NCI-H2171 treated with DMSO at 0.1 percent for 48 hours (cell line): ENCODE data around the gene GNAT1.
"Not testable (repeated sequence)": the region's sequence is repeated elsewhere in the genome, so short reads cannot be mapped to it uniquely, and the experiment has no call there.

Source experiments
- DNase-seq: peaks from one replicate; lab custom pipeline; 2025; lab: John Stamatoyannopoulos, UW

GNAT1 gene

DNA sequence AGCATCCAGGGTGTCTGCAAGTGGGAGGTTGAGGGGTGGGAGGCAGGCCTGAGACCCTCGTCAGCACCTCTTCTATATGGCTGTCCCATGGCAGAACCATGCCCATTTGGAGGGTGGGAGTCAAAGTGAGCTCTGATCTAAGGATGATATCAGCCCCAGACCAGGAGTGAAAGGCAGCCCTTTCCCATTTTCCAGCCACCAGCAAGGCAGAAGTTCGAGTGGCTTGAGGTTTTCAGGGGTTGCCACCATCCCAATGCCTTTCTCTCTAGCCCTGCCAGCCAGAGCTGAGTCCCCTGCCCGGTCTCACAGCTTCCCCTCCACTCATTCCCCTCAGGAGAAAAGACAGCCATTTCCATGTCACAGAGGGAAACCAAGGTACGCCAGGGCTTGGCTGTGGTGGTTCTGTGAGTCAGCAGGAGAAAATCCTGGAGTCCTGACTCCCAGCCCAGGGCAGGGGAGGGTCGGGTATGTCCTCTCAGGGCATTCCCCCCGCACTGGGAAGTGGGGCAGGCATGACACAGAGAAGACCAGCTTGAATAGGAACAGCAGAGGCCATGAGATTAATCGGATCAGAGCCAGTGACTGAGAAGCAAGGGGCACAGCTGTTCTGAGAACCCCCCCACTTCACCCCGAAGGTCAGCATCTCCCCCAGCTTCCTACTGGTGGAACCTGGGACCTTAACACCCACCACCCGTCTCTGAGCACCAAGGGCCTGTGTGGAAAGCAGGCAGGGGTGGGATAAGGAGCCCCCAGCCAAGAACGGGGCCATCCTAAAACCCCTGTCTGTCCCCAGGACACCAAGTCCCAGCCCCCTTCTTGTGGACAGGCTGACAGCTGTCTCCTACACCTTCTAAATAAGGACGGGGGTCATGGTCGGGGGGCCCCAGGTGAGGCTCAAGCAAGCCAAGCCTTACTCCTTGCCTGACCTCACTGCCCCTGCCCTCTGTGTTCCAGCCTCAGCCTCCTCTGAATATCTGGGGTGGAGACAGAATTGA lies 12.7 kb downstream of the GNAT1 start:
- DNase-seq, result no peak

DNA sequence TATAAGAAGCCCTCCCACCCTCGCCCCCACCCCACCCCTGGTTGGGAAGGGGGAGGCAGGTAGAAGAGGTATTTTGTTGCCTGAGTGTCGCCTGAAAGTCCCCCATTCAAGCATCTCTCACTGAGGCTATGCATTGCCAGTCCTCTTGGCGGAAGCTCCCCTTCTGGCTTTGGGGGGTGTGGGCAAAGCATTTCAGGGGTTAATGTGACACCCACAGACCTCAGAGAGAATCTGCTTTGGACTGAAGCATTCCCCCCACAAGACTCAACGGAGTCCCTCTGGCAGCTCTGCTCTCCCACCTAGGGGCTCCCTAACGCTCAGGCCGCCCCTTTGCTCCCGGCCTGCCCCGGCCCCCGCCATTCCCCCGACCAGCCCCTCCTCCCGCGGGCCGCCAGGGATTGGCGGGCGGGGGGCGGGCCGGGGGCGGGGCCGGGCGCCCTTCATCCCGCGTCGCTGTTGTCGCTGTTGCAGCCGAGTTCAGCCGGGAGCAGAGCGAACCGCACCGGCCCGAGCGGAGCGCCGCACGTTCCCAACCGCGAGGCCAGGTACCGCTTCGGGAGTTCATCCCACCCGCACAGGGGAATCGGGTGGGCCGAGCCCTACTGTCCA lies 13.5 kb downstream of the GNAT1 start, which contains the start of gene SLC38A3:
Gene SLC38A3 (plus strand): TSS at position 468 of the 609 bp plus-strand sequence. CDS start 8,929 bp downstream, outside the sequence.
- DNase-seq, result peak; percentile 27

DNA sequence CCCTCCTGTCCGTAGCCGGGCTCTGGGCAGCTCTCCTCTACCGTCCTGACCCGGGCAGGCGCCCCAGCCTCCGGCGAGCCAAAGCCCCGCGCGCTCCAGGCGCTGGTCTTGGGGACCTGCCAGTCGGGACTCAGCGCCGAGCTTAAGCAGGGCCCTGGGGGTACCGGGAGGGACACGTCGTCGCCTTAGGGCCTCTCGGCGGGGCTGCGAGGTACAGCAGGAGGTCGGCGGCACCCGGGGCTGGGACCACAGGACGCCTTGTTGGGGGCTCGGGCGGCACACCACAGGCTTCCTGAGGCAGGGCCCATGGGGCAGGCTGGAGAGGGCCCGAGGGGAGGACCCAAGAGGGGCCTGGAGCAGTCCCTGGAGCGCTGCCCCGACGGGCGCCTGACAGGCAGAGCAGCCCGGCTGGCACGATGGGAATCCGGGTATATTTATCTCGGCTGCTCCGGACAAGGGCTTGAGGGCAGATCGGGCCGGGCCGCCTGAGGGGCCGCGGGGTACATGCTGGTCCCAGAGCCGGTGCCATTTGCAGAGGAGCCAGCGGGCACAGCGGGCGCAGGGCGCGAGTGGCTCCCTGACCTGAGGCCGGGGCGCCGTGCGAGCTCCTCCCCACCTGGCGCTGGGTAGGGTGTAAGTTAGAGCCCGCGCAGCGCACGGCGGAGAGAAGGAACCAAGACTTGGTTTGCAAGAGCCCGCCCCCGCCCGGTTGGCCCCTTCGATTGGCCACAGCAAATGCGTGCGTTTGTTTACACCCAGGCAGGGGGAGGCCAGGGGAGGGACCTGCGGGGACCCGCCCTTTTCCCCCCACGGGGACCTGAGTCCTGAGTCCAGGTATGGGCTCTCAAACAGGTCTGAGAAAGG lies 14.2 kb downstream of the GNAT1 start:
- no peak for DNase-seq

DNA sequence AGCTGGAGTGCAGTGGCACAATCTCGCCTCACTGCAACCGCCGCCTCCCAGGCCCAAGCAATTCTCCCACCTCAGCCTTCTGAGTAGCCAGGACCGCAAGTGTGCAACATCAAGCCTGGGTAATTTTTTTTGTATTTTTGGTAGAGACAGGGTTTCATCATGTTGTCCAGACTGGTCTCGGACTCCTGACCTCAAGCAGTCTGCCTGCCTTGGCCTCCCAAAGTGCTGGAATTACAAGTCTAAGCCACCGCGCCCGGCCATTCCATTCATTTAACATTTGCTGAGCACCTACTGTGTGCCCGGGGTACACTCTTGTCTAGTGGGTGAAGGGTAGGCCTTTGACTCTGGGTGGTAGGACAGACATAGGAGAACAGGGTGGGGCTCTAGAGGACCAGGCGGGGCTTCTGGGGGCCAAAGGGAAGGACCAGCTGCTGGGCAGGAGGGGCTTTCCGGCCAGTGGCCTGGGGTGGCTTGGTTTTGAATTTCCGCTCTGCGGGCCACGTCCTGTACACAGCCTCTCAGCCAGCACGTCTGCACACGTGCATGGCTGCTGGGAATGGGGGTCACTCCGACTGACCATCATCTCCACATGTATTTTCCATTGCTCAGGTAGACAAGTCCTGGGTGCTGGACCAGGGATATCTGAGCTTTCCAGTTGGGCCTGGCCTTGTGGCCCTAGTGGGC lies 16.1 kb downstream of the GNAT1 start:
- DNase-seq, result no peak

DNA sequence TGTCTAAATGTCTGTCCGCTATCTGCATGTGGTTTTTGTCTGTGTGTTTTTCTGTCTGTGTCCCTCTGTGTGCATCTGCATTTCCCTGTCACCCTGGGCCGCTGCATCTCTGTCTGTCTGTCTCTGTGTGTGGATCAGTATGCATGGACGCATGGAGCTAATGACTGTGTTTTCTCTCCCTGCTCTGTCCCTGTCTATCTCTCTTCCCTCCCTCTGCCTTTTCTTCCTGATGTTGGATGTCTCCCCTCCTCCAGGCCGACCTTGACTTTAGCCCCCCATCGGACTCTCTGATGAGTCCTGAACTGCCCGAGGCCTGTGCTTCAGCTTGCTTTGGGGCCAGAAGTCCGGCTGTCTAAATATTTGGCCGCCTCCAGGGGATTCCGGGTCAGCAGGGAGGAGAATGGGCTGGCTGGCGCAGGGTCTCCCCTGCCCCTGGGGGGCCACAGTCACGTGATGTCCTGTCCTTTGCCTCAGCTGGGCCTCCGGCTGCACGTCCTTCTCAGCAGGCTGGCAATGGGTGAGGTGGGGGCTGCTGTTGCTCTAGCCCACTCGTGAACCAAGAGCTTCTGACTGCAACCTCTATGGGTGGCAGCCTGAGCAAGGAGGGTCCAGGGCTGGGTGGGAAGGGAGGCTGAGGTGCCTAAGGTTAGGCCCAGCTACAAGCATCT lies 17.4 kb downstream of the GNAT1 start:
- no peak for DNase-seq

DNA sequence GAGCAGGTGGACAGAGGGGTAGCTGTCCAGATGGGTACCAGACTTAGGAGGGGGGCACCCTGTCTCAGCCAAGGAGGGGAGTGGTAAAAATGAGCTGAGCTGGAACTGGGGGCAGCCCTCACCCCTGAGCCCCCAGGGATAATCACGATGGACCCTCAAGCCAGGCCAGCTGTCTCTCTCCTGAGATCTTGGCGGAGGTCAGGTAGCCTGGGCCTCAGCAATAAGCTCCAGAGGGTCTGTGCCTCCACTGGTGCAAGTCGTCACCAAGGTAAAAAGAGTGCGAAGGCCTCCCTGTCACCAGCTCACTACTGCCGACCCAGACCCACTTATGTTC lies 18.7 kb downstream of the GNAT1 start:
- no peak for DNase-seq

DNA sequence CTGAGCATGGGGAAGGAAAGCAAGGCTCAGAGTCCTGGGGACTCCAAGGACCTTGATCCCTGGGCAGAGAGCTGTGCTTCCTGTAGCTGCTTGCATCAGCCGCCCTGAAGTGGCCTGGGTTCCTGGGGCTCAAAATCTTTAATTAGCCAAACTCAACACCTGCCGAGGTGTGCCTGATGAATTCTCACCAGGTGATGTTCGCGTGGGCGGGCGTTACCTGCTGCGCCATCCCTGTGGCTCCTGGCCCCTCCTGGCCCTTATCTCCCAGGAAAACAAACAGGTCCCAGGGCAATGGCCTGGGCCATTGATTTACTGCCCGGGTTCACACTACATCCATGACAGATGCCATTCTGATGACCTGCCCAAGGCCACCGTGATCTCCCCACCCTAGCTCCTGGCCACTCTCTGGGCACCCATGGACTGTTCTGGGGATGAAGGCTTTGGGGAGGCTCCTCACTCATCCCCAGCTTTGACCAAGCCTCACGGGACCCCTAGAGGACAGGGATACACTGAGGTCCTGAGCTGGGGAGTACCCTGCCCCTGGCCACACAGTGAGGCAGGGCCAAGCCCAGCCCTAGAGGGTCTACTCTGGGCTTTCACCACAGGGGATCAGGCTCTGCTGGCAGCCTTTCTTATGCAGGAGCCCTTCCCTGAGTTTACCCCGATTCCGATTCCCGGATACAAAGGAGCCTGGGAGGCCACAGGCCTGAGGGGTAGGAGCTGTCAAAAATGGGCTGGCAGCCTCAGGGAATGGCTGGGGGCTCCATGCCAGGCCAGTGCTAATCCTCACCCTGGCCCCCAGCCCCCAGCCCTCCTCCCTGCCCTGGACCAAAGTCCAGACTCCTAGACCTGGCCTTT lies 19.3 kb downstream of the GNAT1 start:
- no peak for DNase-seq

DNA sequence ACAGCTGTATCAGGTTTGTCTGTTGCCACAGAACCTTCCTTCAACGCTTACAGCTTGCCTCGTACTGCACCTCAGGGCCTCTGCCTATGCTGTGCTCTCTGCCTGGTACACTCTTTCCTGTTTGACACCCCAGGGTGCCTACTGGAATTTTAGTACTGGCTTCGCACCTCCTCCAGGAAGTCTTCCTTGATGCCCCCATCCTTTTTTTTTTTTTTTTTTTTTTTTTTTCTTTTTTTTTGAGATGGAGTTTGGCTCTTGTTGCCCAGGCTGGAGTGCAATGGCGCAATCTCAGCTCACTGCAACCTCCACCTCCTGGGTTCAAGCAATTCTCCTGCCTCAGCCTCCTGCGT lies 19.9 kb downstream of the GNAT1 start:
- not testable (repeated sequence) for DNase-seq

DNA sequence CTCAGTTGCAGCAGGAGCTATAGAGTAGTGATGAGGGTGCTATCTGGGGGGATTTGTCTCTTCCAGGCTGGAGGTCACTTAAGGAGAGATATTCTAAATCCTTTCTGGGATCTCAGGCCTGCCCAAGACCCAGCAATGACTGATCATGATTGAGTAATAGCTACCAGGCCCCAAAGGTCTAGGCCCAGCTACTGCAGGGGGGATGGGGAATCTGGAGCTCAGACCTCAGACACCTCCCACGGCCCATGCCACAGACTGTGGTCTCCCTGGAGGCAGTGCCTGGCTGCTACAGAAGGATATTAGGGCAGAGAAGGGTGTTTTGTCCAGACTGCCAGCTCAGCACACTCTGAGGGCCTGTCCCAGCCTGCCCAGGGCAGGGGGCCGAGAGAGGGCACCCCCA lies 20.5 kb downstream of the GNAT1 start:
- no peak for DNase-seq

DNA sequence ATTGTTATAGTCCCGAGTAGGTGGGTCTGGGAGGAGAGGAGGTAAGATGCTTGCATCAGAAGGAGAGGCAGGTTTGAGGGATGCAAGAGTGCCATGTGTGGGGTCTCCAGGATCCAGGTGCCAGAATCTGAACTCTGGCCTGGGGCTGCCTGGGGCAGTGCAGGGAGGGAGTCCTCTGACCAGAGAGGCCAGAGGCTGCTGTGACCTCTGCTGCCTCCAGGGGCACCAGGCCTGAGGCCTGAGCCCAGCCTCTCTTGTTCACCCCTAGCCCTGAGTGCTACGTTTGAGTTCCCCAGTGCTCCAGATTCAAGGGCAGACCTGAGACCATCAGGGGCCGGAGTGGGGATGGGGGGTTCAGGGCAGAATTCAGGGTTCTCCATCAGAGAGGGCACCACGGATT lies 21.1 kb downstream of the GNAT1 start:
- no peak for DNase-seq

DNA sequence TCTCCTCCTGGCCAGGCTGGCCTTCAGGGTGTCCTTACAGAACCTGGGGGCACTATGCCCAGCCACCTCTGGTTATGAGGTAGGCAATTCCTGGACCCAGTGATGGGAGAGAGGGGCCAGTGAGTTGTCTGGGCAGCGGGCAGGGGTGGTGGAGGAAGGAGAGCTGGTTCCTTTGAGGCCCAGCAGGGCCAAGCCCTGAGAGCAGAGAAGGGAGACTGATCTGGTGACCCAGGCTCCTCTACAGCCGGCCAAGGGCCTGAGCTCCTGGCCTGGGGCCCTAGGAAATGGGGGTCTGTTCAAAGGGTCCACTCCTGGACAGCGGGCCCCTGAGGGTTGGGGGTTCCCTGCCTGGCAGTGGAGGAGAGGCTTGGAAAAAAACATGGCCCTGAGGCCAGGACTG lies 21.6 kb downstream of the GNAT1 start:
- DNase-seq, result no peak

DNA sequence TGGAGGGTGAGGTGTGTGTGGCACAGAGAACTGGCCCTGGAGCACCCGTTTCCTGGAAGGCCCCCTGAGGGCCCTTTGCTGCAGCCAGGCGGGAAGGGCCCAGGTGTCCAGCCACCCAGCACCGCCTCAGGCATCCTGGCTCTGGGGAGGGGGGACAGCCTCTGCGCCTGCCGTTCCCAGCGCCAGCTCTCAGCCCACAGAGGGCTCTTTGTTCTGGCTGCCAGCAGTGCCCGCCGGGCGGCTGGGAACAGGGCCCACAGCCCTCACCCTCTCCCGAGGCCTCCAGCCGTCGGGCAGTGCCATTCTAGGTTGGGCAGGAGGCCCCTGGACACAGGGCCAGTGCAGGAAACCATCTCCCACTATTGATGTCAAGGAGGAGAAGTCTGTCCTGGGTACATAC lies 22.0 kb downstream of the GNAT1 start:
- DNase-seq, result no peak

DNA sequence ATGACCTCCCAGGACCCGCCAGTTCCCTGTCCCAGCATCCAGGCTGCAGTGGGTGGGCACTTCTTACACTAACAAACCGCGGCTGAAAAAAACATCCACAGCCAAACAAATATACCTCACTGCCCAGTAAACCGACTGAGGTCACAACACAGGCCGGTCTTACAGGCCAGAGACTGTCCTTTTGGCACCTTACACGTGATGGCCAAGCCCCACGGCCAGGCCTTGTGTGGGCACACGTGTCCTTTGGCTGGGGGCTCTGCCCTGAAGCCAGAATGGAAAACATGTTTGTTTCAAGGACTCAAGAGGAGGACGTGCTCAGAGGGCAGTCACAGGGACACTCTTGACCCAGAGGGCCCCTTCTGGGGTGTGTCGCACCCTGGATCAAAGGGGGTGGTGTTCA lies 23.4 kb downstream of the GNAT1 start:
- no peak for DNase-seq

DNA sequence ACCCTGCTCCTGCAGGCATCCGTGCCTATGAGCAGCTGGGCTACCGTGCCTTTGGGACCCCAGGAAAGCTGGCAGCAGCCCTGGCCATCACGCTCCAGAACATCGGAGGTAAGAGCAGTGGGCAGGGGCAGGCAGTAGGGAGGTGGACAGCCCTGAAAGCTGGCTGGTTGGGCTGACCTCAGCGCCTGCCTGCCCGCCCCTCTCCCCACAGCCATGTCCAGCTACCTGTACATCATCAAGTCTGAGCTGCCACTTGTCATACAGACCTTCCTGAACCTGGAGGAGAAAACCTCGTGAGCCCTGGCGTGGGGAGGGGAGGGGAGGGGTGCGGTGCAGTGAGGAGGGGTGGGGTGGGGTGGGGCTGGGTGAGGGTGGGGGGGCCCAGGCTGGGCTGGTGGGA lies 24.1 kb downstream of the GNAT1 start:
- no peak for DNase-seq

DNA sequence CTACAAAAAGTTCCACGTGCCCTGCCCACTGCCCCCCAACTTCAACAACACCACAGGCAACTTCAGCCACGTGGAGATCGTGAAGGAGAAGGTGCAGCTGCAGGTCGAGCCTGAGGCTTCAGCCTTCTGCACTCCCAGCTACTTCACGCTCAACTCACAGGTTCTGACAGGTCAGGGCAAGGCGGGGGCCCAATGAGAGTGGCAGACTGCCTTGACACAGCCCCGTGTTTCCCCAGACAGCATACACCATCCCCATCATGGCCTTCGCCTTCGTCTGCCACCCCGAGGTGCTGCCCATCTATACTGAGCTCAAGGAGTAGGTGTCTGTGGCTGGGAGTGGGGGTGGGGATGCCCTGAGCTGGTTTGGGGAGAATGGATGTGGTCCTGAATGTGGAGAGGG lies 26.3 kb downstream of the GNAT1 start:
- no peak for DNase-seq

DNA sequence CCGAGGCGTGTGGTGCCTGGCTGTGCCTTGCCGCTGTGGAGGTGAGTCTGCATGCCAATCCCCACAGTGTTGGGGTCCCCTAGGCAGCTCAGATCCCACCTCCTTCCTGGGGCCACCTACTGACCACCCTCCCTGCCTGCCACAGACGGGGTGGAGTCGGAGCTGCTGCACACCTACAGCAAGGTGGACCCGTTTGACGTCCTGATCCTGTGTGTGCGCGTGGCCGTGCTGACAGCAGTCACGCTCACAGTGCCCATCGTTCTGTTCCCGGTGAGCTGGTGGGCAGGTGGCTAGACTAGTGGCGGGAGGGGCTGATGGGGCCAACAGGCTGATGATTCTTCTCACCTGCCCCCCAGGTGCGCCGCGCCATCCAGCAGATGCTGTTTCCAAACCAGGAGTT lies 27.0 kb downstream of the GNAT1 start:
- DNase-seq, result no peak

DNA sequence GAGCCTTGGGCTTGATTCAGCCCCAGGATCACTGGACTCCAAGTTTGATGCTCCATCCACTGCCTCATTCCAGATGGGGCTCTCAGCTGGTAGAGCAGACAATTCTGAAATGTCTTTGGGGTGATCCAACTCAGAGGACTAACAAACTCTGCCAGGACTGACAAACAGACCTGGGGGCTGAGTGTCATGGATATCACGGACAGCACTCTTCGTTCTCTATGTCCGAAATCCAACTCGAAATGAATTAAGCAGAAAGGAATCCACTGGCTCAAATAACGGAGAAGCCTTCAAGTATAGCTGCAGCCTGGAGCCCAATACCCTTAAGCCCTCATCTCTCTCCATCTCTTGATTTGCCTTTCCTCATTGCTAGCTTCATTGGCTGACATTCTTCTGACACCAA lies 27.9 kb downstream of the GNAT1 start:
- no peak for DNase-seq

DNA sequence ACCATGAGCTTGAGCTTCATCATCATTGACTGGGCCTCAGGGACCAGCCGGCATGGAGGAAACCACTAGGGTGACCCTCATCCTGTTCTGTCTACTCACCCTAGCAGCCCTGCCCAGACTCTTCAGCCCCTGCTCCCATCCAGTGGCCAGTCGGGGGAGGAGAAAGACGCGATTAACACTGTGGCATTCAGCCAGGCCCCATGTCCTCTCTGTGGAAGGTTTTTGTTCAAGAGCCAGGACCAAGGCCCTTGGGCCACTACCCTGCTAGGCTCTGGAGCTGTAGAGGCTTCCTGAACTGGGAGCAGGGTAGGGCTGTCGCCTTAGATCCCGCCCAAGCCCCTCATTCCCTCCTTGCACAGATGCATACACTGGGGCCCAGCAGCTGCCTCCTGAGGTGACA lies 28.7 kb downstream of the GNAT1 start:
- no peak for DNase-seq

DNA sequence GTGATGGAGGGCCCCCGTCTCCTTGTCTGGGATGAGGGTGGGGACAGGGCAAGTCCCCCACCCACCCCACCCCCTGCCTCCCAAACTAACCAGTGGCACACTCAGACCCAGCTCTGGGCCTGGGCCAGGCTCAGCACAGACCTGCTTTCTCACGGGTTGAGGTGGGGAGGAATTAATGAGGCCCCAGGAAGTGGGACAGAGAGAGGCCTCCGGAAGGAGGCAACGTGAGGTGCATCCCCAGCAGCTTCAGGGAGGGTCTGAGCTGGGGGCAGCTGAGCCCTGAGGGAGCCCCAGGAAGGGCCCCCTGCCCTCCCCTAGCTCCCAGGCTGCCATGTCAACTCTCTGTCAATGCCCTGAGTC lies 29.6 kb downstream of the GNAT1 start:
- no peak for DNase-seq

DNA sequence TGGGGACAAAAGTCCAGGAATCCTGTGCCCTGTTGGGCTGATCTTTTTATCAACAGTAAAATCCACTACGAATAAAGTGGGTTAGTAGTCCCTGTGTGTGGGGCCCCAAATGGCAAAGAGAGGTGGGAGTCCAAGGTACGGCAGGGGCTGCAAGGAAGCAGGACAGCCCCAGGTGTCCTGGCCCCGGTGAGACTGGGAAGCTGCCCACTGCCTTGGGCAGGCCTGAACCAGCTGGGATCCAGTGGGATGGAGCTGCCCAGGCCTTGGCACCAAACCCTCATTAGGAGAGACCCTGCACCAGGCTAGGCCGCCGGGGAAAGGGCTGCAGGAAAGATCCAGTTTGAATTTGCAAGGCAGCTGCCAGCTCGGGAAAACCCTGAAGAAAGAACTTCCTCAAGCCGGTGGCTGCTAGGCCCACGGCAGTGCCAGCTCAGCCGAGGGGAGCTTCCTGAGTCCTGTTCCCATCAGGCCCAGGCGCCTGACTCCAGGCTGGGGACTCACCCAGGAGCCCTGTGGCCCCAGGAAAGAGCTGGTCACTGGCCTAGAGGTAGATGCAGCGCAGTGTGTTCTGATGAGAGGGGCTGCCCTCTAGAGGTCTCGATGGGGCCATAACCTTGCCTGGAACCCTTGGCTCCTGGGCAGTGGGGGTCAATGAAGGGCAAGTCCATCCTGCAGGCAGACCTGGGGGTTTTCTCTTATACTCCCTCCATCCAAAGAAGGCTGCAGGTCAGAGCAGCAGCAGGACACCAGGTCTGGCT lies 30.2 kb downstream of the GNAT1 start:
- DNase-seq, result no peak
